Measurements from ENCODE around the gene KIF23. TPM values are rescaled to one million over a fixed set of nuclear protein-coding genes. Genes with fewer than 3 reads are reported as not detected.

Gene KIF23
- total RNA-seq, 2 donors from 2014 or later = 23.4 to 40.4 TPM

DNA sequence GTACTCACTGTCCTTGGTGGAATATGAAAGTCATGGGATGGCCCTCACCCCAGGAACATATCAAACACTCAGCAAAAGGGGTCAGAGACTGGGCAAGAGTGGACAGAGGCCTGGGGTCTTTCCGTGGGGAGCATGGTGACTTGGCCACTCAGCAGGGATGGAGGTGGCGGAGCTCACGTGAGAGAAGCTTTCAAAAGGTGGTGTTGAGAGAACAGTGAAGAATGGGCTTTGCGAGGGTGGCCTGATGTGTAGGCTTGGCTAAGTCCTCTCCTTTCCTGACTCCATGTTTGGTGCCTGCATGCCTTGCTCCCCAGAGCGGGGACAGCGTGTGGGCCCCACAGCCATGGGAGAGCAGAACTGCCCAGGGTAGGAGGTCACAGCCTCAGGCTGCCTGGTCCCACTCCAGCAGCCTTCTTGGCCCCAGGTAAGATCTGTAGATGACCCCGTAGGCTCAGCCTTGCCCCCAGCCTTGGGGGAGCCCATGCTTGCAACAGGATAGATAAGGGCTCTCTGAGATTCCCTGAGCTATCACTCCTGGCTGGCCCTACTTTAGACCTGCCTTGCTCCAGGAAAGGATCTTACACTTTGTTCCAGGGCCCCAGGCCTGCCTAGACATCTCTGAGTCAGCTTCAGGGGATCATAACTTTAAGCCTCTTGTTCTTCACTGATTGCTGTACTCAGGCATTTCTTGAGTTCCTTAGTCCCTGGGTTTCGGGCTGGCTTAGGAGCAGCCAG, 55.5 kb downstream of the KIF23 start:
- no peak for ATAC-seq
- no peak for DNase-seq (ENCODE audit: low spot score)
- H3K27ac Mint-ChIP-seq = peak overlapping the region in 1 of 2 donors; percentile 37
- peaks cover 19% of the 10 kb centered on the region in 2 donors for H3K4me1 Mint-ChIP-seq (ENCODE audit: low read depth in 2 of 2)
- no peaks in the 10 kb centered on the region for H3K36me3 Mint-ChIP-seq
- no peak overlapping the region for H3K4me3 Mint-ChIP-seq
- peaks cover 9 to 21% of the 10 kb centered on the region in 2 donors for H3K27me3 Mint-ChIP-seq
- no peaks in the 10 kb centered on the region for H3K9me3 Mint-ChIP-seq

DNA sequence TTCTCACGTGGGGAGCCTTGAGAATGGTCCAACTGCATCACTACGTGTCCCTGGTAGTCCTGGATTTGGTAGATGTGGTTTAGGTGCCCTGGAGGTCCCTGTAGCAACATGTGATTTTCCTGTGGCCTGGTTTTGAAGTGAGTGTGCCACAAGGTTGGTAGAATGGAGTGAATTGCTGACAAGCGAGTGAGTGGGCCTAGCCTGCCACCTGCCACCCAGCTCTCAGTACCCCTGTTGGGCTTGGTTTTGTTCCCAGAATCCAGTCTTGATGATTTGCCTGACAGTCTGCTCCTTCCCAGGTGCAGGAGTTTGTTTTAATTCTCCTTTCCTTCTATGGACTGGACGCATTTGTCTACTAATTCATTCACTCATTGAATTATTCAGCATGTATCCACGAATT, 57.9 kb downstream of the KIF23 start:
- no peak for DNase-seq (ENCODE audit: low spot score)
- Mint-ChIP-seq H3K4me1 (ENCODE audit: low read depth in 2 of 2) (peaks cover 16 to 23% of the 10 kb centered on the region in 2 donors), H3K9me3 (no peaks in the 10 kb centered on the region), H3K27ac (no peak overlapping the region), H3K4me3 (no peak overlapping the region), H3K27me3 (peaks cover 15 to 28% of the 10 kb centered on the region in 2 donors), H3K36me3 (no peaks in the 10 kb centered on the region)
- no peak for ATAC-seq

GRCh38 chr15:69472562-69472961, 58.4 kb downstream of the KIF23 start:
- ATAC-seq (no peak), DNase-seq (ENCODE audit: low spot score) (no peak)
- Mint-ChIP-seq H3K4me3 (no peak overlapping the region), H3K36me3 (no peaks in the 10 kb centered on the region), H3K9me3 (no peaks in the 10 kb centered on the region), H3K27ac (no peak overlapping the region), H3K27me3 (peaks cover 15 to 28% of the 10 kb centered on the region in 2 donors), H3K4me1 (ENCODE audit: low read depth in 2 of 2) (peaks cover 16 to 23% of the 10 kb centered on the region in 2 donors)

GRCh38 chr15:69474291-69474690, 60.1 kb downstream of the KIF23 start:
- Mint-ChIP-seq H3K4me1 (ENCODE audit: low read depth in 2 of 2) (peaks cover 2 to 11% of the 10 kb centered on the region in 2 donors), H3K27ac (no peak overlapping the region), H3K36me3 (no peaks in the 10 kb centered on the region), H3K27me3 (peaks cover 15 to 25% of the 10 kb centered on the region in 2 donors), H3K9me3 (no peaks in the 10 kb centered on the region), H3K4me3 (no peak overlapping the region)
- no peak for ATAC-seq
- no peak for DNase-seq (ENCODE audit: low spot score)

DNA sequence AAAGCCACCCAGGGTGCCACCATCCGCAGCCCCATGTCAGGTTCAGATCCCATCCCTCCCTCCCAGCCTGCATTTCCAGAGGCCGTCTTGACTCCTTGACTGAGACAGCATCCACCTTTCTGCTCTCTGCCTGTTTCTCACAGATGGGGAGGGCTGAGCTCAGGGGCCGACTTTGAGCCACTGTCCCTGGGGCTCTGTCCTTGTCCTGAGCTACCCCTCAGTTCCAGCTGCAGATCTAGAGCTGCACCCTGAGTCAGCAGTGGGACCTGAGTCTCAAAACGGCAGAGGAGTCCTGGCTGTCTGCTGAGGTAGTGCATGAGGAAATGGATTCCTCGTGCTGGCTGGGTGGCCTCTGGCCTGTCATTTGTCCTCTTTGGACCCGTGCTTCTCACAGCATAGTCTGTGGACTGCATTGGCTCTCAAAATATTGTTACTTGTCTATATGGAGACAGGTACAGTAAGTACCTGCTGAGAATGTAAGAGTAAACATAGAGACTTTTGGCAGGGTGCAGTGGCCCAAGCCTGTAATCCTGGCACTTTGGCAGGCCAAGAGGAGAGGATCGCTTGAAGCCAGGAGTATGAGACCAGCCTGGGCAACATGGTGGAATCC, 60.8 kb downstream of the KIF23 start:
- no peak for DNase-seq (ENCODE audit: low spot score)
- Mint-ChIP-seq H3K9me3 (no peaks in the 10 kb centered on the region), H3K4me1 (ENCODE audit: low read depth in 2 of 2) (peaks cover 7 to 15% of the 10 kb centered on the region in 2 donors)

DNA sequence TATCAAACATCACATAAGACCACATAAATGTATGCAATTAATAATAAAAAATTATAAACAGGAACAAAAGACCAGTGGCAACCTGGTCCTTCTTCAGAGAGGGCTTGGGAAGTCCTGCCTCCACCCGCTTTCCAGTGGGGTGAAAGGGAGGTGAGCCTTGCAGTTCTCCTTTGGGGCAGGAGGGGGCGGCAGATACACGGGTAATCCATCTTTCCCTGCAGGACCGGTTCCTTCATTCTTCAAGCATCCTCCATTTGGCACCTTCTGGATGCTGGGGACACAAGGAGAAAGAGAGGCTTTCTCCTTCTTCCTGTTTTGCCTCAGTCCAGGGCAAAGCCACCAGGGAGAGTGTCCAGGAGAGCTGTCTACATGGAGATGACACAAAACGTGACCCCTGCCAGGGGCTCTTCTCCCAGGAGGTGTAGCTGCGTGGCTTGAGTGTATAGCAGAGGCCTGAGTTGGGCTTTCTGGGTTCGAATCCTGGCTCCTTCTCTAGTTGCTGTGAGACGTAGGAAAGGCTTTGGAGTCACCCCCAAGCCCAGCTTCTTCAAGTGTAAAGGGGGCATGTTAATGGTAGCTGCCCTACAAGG, 61.7 kb downstream of the KIF23 start:
- no peak overlapping the region for H3K27ac Mint-ChIP-seq

More for the DNA sequence above, 60.8 kb downstream of the KIF23 start:
- Mint-ChIP-seq H3K27ac (peak overlapping the region in 1 of 2 donors; percentile 37), H3K27me3 (peaks cover 15 to 26% of the 10 kb centered on the region in 2 donors), H3K36me3 (peaks cover 6% of the 10 kb centered on the region), H3K4me3 (no peak overlapping the region)
- ATAC-seq = no peak

DNA sequence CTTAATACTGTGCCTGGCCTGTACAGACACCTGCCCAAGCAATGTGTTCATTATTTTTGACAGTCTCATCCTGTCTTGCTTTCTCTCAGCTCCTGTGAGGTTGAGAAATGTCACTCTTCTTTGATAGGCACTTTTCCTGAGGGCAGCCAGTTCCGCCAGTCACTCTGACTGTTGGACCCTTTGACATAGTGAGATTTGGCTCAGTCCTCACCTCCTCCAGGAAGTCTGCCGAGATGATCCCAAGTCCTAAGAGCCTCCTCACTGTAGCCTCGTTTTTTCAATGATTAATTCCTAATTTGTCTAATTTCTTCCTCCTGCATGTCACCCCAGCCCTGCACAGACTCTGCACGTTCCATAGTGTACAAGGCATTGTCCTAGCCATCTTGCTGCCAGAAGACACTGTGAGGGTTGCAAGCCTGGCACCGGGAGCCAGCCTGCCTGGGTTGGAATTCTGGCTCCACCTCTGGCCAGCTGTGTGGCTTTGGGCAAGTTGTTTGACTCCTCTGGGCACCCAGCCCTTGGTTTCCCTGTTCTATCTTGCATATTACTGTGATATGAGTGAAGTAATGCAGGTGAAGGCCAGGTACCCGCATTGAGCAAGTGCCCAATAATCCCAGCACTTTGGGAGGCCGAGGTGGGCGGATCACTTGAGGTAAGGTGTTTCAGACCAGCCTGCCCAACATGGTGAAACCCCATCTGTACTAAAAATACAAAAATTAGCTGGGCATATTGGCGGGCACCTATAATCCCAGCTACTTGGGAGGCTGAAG, 62.7 kb downstream of the KIF23 start:
- H3K4me1 Mint-ChIP-seq (ENCODE audit: low read depth in 2 of 2) = peaks cover 18 to 34% of the 10 kb centered on the region in 2 donors
- no peaks in the 10 kb centered on the region for H3K9me3 Mint-ChIP-seq
- DNase-seq (ENCODE audit: low spot score) (no peak), ATAC-seq (no peak)
- H3K4me3 Mint-ChIP-seq = no peak overlapping the region
- peaks cover 6% of the 10 kb centered on the region for H3K36me3 Mint-ChIP-seq
- no peak overlapping the region for H3K27ac Mint-ChIP-seq
- H3K27me3 Mint-ChIP-seq = peaks cover 14 to 23% of the 10 kb centered on the region in 2 donors

More for the DNA sequence above, 61.7 kb downstream of the KIF23 start:
- Mint-ChIP-seq H3K4me3 (no peak overlapping the region), H3K4me1 (ENCODE audit: low read depth in 2 of 2) (peaks cover 14 to 24% of the 10 kb centered on the region in 2 donors), H3K9me3 (no peaks in the 10 kb centered on the region), H3K27me3 (peaks cover 15 to 26% of the 10 kb centered on the region in 2 donors), H3K36me3 (peaks cover 6% of the 10 kb centered on the region)
- DNase-seq (ENCODE audit: low spot score) (peak; percentile 81), ATAC-seq (peak; percentile 77 to 87)

- H3K36me3 Mint-ChIP-seq = peaks cover 6% of the 10 kb centered on the region
- H3K27ac Mint-ChIP-seq = no peak overlapping the region
- H3K4me1 Mint-ChIP-seq (ENCODE audit: low read depth in 2 of 2) = peaks cover 21 to 37% of the 10 kb centered on the region in 2 donors
- H3K9me3 Mint-ChIP-seq = no peaks in the 10 kb centered on the region
- DNase-seq (ENCODE audit: low spot score) = no peak
- H3K27me3 Mint-ChIP-seq = peaks cover 6 to 18% of the 10 kb centered on the region in 2 donors
- no peak overlapping the region for H3K4me3 Mint-ChIP-seq
- ATAC-seq = peak in 1 of 2 donors; percentile 51
Observed at GRCh38 chr15:69478259-69478781, 64.2 kb downstream of the KIF23 start.

- DNase-seq (ENCODE audit: low spot score) (no peak), ATAC-seq (no peak)
- Mint-ChIP-seq H3K9me3 (no peaks in the 10 kb centered on the region), H3K27ac (no peak overlapping the region), H3K27me3 (peaks cover 6 to 22% of the 10 kb centered on the region in 2 donors), H3K4me3 (no peak overlapping the region), H3K4me1 (ENCODE audit: low read depth in 2 of 2) (peaks cover 21 to 37% of the 10 kb centered on the region in 2 donors), H3K36me3 (peaks cover 6% of the 10 kb centered on the region)
Observed at GRCh38 chr15:69479081-69479480, 64.9 kb downstream of the KIF23 start.

DNA sequence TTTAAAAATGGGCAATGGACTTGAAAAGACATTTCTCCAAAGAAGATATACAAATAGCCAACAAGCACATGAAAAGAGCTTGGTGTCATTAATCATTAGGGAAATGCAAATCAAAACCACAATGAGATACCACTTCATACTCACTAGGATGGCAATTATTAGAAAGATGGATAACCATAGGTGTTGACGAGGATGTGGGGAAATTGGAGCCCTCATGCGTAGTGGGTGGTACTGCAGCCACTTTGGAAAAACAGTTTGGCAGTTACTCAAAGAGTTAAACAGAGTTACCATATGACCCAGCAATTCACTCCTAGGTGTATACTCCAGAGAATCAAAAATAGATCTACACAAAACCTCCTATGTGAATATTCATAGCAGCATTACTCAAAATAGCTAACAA, 65.8 kb downstream of the KIF23 start:
- ATAC-seq = no peak
- DNase-seq (ENCODE audit: low spot score) = no peak
- Mint-ChIP-seq H3K4me3 (no peak overlapping the region), H3K27me3 (peaks cover 6 to 23% of the 10 kb centered on the region in 2 donors), H3K9me3 (no peaks in the 10 kb centered on the region), H3K4me1 (ENCODE audit: low read depth in 2 of 2) (peaks cover 24 to 42% of the 10 kb centered on the region in 2 donors), H3K36me3 (peaks cover 6% of the 10 kb centered on the region), H3K27ac (peak overlapping the region in 1 of 2 donors; percentile 14)

- H3K36me3 Mint-ChIP-seq = peaks cover 6% of the 10 kb centered on the region
- H3K27me3 Mint-ChIP-seq = peaks cover 0 to 22% of the 10 kb centered on the region in 2 donors
- ATAC-seq (no peak), DNase-seq (ENCODE audit: low spot score) (no peak)
- H3K4me1 Mint-ChIP-seq (ENCODE audit: low read depth in 2 of 2) = peaks cover 27 to 45% of the 10 kb centered on the region in 2 donors
- no peak overlapping the region for H3K4me3 Mint-ChIP-seq
- peaks cover 2% of the 10 kb centered on the region for H3K9me3 Mint-ChIP-seq
- H3K27ac Mint-ChIP-seq = no peak overlapping the region
Observed at GRCh38 chr15:69480932-69481331, 66.8 kb downstream of the KIF23 start.

DNA sequence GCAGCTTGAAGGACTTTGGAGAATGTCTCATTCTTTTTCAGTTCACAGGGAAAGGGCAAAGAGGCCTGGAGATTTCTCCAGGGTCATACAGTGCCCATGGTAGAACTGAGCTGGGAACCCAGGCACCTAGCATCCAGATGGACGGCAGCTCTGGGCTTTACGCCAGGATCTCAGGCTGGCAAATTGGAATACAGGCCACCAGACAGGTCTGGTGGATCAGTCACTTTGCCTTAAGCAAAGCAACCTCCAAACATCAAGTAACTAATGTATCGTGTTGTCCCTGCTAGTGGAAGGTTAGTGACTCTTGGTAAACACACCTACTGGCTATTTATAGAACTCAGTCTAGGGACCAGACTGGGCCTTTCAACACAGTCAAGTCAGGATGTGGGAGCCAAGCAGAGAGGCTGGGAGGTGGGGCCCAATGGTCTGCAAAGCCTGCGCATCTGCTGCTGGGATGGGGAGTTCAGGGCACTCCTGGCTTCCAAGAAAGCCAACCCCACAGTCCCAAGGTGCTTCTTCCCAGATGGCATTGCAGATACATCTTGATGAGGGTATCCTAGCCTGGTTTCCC, 68.6 kb downstream of the KIF23 start:
- no peak for ATAC-seq

DNA sequence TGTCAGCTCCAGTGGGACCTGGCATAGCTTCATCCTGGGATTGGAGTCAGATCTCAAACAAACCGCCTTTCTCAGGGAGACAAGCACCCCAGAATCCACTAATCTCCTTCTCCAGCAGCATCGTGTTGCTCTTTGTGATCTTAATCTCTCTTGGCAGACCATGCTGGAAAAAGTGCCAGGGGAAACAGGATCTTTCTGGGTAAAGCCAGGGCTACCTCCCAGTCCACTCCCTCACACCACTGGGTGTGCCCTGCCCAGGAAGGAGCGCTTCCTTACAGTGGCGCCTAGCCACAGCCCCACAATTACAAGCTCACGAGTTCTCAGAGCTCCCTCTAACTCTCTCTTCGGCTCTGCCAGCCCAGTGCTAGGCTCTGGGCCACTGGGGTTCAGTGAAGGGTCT, 70.7 kb downstream of the KIF23 start:
- ATAC-seq = no peak
- no peak overlapping the region for H3K27ac Mint-ChIP-seq

More for the DNA sequence above, 68.6 kb downstream of the KIF23 start:
- H3K4me1 Mint-ChIP-seq (ENCODE audit: low read depth in 2 of 2) = peaks cover 30 to 45% of the 10 kb centered on the region in 2 donors
- H3K27ac Mint-ChIP-seq = no peak overlapping the region
- H3K9me3 Mint-ChIP-seq = peaks cover 3% of the 10 kb centered on the region
- H3K4me3 Mint-ChIP-seq = no peak overlapping the region
- DNase-seq (ENCODE audit: low spot score) = no peak
- peaks cover 6% of the 10 kb centered on the region for H3K36me3 Mint-ChIP-seq
- peaks cover 0 to 21% of the 10 kb centered on the region in 2 donors for H3K27me3 Mint-ChIP-seq

More for the DNA sequence above, 70.7 kb downstream of the KIF23 start:
- H3K4me3 Mint-ChIP-seq = no peak overlapping the region
- no peak for DNase-seq (ENCODE audit: low spot score)
- peaks cover 39 to 43% of the 10 kb centered on the region in 2 donors for H3K4me1 Mint-ChIP-seq (ENCODE audit: low read depth in 2 of 2)
- peaks cover 3% of the 10 kb centered on the region for H3K9me3 Mint-ChIP-seq
- H3K36me3 Mint-ChIP-seq = peaks cover 1% of the 10 kb centered on the region
- H3K27me3 Mint-ChIP-seq = peaks cover 0 to 20% of the 10 kb centered on the region in 2 donors
